MCF 10A (cell line): ENCODE results near the gene SLC38A8. TPM values are rescaled to one million over a fixed set of nuclear protein-coding genes. Genes with fewer than 3 reads are reported as not detected.

Experiments used
- BruUV-seq: library from RNA; stranded (reverse); fragments of 400-500 nt; replicated peaks from 2 replicates; lab custom pipeline; 2021; lab: Mats Ljungman, UMichigan
- CTCF ChIA-PET: fragments of 300-600 bp; sonication (Branson Sonifier 250); formaldehyde crosslinking; extraction: SDS; loops from one replicate; lab custom pipeline; 2021; ENCODE audit warnings: antibody characterized with exemption, inconsistent platforms; lab: Yijun Ruan, JAX
- POLR2A ChIA-PET: fragments of 300-600, 350-650 bp; sonication (Branson Sonifier 250); formaldehyde crosslinking; extraction: SDS; loops from one replicate; lab custom pipeline; 2020; ENCODE audit warnings: antibody characterized with exemption, inconsistent platforms; lab: Yijun Ruan, JAX
- DNase-seq: peaks from one replicate; pipeline ENCODE4 v3.0.0-alpha.2; 2018; ENCODE audit not compliant: unreplicated experiment
- H3K27ac Mint-ChIP-seq: one replicate; pipeline ENCODE4 v1.8.0; 2022; ENCODE audit warnings: mild to moderate bottlenecking, low read depth, mixed read lengths; ENCODE audit not compliant: unreplicated experiment
- H3K27me3 Mint-ChIP-seq: one replicate; pipeline ENCODE4 v1.8.0; 2022; ENCODE audit warnings: mixed read lengths; ENCODE audit not compliant: insufficient read depth, unreplicated experiment
- H3K36me3 Mint-ChIP-seq: one replicate; pipeline ENCODE4 v1.8.0; 2022; ENCODE audit warnings: mild to moderate bottlenecking, moderate library complexity, mixed read lengths; ENCODE audit not compliant: insufficient read depth, unreplicated experiment
- H3K4me1 Mint-ChIP-seq: one replicate; pipeline ENCODE4 v1.8.0; 2022; ENCODE audit warnings: mixed read lengths; ENCODE audit not compliant: insufficient read depth, unreplicated experiment
- H3K4me3 Mint-ChIP-seq: one replicate; pipeline ENCODE4 v1.8.0; 2022; ENCODE audit warnings: mild to moderate bottlenecking, moderate library complexity, mixed read lengths; ENCODE audit not compliant: unreplicated experiment
- H3K9me3 Mint-ChIP-seq: one replicate; pipeline ENCODE4 v1.8.0; 2022; ENCODE audit warnings: mixed read lengths; ENCODE audit not compliant: unreplicated experiment
- intact Hi-C: fragments of 100-400 bp; cut with micrococcal nuclease; formaldehyde crosslinking; loops from 2 replicates; pipeline ENCODE4 v1.14.1; 2022
- total RNA-seq: library from RNA; stranded (reverse); gene quantifications from 2 replicates; pipeline ENCODE4 v1.2.3, GENCODE V29; 2022
- TF ChIP-seq, protein P1 (sequence below): fragments of 200-600 bp; IDR thresholded peaks from one replicate; pipeline ENCODE4 v1.8.0; 2022; ENCODE audit warnings: antibody characterized with exemption, mild to moderate bottlenecking; ENCODE audit not compliant: unreplicated experiment

SLC38A8 gene
- total RNA-seq, 1 experiment from 2014 or later, result not detected

DNA sequence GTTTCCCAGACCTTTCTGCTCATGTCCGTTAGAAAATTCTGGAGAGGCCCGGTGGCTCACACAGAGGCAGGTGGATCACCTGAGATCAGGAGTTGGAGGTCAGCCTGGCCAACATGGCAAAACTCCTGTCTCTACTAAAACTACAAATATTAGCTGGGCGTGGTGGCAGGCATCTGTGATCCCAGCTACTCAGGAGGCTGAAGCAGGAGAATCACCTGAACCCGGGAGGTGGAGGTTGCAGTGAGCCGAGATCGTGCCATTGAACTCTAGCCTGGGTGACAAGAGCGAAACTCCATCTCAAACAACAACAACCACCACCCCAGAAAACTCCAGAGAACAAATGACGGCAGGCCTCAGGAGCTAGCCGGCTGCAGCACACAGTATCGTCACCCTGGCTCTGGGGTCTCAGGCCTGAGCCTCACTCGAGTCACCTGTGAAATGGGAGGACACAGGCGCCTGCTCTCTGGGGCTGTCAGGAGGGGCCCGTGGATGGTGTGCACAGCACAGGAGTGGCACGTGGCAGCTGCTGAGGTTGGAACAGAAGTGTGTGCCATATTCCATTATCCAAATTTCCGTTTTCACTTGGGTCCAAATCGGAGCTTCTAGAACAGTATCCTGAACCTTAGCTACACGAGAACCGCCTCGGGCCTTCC, 3.3 kb upstream of the SLC38A8 start:
- TF ChIP-seq, protein P1, sequence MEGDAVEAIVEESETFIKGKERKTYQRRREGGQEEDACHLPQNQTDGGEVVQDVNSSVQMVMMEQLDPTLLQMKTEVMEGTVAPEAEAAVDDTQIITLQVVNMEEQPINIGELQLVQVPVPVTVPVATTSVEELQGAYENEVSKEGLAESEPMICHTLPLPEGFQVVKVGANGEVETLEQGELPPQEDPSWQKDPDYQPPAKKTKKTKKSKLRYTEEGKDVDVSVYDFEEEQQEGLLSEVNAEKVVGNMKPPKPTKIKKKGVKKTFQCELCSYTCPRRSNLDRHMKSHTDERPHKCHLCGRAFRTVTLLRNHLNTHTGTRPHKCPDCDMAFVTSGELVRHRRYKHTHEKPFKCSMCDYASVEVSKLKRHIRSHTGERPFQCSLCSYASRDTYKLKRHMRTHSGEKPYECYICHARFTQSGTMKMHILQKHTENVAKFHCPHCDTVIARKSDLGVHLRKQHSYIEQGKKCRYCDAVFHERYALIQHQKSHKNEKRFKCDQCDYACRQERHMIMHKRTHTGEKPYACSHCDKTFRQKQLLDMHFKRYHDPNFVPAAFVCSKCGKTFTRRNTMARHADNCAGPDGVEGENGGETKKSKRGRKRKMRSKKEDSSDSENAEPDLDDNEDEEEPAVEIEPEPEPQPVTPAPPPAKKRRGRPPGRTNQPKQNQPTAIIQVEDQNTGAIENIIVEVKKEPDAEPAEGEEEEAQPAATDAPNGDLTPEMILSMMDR, result no peak
- H3K9me3 Mint-ChIP-seq, result no peaks in the 10 kb centered on the region
- ChIA-PET CTCF (interaction anchor here (0.6 to 4.6 kb wide), 7 partner anchors 18 to 1404 kb away, joined by 3 to 24 read pairs (median 4); no protein-coding TSS in a partner anchor), POLR2A (interaction anchor here (0.7 to 1.1 kb wide), 3 partner anchors 12 to 1463 kb away, joined by 3 to 5 read pairs (median 4); partner anchors contain the start of gene MBTPS1)
- H3K36me3 Mint-ChIP-seq, result peaks cover 6% of the 10 kb centered on the region
- H3K4me1 Mint-ChIP-seq, result peaks cover 9% of the 10 kb centered on the region
- peaks cover 13% of the 10 kb centered on the region for H3K27me3 Mint-ChIP-seq
- DNase-seq, result no peak
- intact Hi-C loops, result no loop called here
- no TSS peak for BruUV-seq
- no peak overlapping the region for H3K4me3 Mint-ChIP-seq
- no peak overlapping the region for H3K27ac Mint-ChIP-seq

DNA sequence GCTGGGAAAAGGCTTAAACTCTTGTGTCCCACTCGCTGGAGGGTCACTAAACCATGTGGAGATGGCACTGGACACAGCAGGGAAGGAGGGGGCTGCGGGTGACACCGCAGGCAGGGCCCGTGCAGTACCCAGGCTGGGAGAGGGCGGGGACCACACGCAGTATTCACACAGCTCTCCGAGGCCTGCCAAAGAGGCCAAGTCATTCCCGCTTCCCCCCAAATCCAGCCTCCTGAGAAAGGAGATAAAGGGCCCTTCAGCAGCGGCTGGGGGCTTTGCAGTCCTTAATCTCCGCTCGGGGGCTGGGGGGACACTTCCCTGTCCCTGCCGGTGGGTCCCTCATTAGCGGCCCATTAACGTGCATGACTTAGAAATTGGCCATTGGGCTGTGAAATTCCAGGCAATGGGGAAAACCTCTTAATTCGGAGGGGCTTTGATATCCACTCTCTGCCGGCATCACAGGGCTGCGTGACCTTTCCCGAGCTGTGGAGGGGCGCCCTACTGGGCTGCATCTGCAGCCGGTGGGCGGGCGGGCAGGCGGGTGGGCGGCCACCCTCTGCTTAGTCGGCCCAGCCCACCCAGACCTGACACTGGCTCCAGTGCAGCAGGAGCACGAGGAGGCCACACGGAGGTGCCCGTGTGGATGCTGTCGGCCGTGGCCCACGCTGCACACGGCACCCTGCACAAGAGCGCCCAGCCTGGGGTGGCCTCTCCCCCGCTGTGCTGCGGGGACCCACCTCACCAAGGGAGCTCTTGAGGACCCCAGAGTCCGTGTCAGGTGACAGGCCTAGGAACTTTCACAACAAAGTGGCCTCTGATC, 2.6 kb upstream of the SLC38A8 start:
- Mint-ChIP-seq H3K9me3 (no peaks in the 10 kb centered on the region), H3K27ac (no peak overlapping the region), H3K36me3 (peaks cover 6% of the 10 kb centered on the region), H3K27me3 (peaks cover 21% of the 10 kb centered on the region), H3K4me3 (no peak overlapping the region), H3K4me1 (peaks cover 12% of the 10 kb centered on the region)
- intact Hi-C loops, result no loop called here
- CTCF ChIA-PET, result interaction anchor here (0.6 to 4.6 kb wide), 7 partner anchors 16 to 189 kb away, joined by 3 to 24 read pairs (median 4); no protein-coding TSS in a partner anchor
- TF ChIP-seq, protein P1, result no peak
- no TSS peak for BruUV-seq
- POLR2A ChIA-PET, result no interaction called here
- DNase-seq, result no peak

GRCh38 chr16:84044118-84044488, 1.5 kb upstream of the SLC38A8 start:
- H3K27me3 Mint-ChIP-seq, result peaks cover 31% of the 10 kb centered on the region
- intact Hi-C loops, result loop anchor here (1.0 kb wide), 1 partner anchor 88 kb away; no protein-coding TSS in a partner anchor
- DNase-seq, result peak; percentile 57
- peaks cover 12% of the 10 kb centered on the region for H3K4me1 Mint-ChIP-seq
- H3K36me3 Mint-ChIP-seq, result no peaks in the 10 kb centered on the region
- BruUV-seq, result no TSS peak
- no peak overlapping the region for H3K27ac Mint-ChIP-seq
- POLR2A ChIA-PET, result no interaction called here
- TF ChIP-seq, protein P1, result peak; percentile 57
- CTCF ChIA-PET, result interaction anchor here (0.6 to 4.6 kb wide), 6 partner anchors 17 to 192 kb away, joined by 3 to 24 read pairs (median 4); no protein-coding TSS in a partner anchor
- no peaks in the 10 kb centered on the region for H3K9me3 Mint-ChIP-seq
- H3K4me3 Mint-ChIP-seq, result no peak overlapping the region
